K562 (cell line): ENCODE measurements around the gene PRKACB. TPM values are rescaled to one million over a fixed set of nuclear protein-coding genes. Genes with fewer than 3 reads are reported as not detected.

Experiments used
- CCAR2 ChIP-seq: fragments of 200-400 bp; formaldehyde crosslinking; IDR thresholded peaks from 2 replicates; pipeline ENCODE4 v1.6.1; 2017; ENCODE audit warnings: mild to moderate bottlenecking, low read depth, low read length
- CHD7 ChIP-seq: fragments of 200-600 bp; sonication (generic); IDR thresholded peaks from one replicate; pipeline ENCODE4 v1.6.1; 2012; ENCODE audit warnings: mild to moderate bottlenecking, low read depth, low read length, inconsistent platforms
- CREB3 ChIP-seq: fragments of 450-650 bp; conservative IDR thresholded peaks from 2 replicates; pipeline ENCODE4 v1.6.1; 2016; ENCODE audit warnings: missing genetic modification characterization, low read depth, mild to moderate bottlenecking, missing compliant biosample characterization, moderate library complexity
- EP400 ChIP-seq: fragments of 450-650 bp; IDR thresholded peaks from 2 replicates; pipeline ENCODE4 v1.6.1; 2017; ENCODE audit warnings: antibody characterized with exemption, mild to moderate bottlenecking, moderate library complexity
- KAT2B ChIP-seq: IDR thresholded peaks from one replicate; pipeline ENCODE4 v1.6.1; 2012; ENCODE audit warnings: low read depth, mild to moderate bottlenecking, control low read depth, inconsistent platforms, low read length, moderate library complexity
- MAFK ChIP-seq: IDR thresholded peaks from 2 replicates; pipeline ENCODE4 v1.6.1; 2011; ENCODE audit warnings: low read length, improper control_type of control experiment
- NBN ChIP-seq: fragments of 450-650 bp; IDR thresholded peaks from 2 replicates; pipeline ENCODE4 v1.6.1; 2016; ENCODE audit warnings: low read depth, mild to moderate bottlenecking
- RBM14 ChIP-seq: fragments of 200-400 bp; formaldehyde crosslinking; IDR thresholded peaks from 2 replicates; pipeline ENCODE4 v1.6.1; 2018; ENCODE audit warnings: low read depth, mild to moderate bottlenecking, low read length, moderate library complexity, borderline replicate concordance; ENCODE audit not compliant: insufficient read depth
- SNIP1 ChIP-seq: fragments of 450-650 bp; IDR thresholded peaks from 2 replicates; pipeline ENCODE4 v1.7.1; 2017; ENCODE audit warnings: low read depth, mild to moderate bottlenecking
- SREBF2 ChIP-seq: sonication (generic); formaldehyde crosslinking; IDR thresholded peaks from 2 replicates; pipeline ENCODE4 v1.4.0; 2020; ENCODE audit warnings: mild to moderate bottlenecking, missing genetic modification reagents
- ZNF212 ChIP-seq: fragments of 450-650 bp; formaldehyde crosslinking; IDR thresholded peaks from 2 replicates; pipeline ENCODE4 v1.4.0; 2020; ENCODE audit warnings: mild to moderate bottlenecking
- ZNF282 ChIP-seq: sonication (generic); formaldehyde crosslinking; IDR thresholded peaks from 2 replicates; pipeline ENCODE4 v1.8.1; 2023; ENCODE audit warnings: missing genetic modification reagents
- ZNF695 ChIP-seq: fragments of 450-650 bp; formaldehyde crosslinking; IDR thresholded peaks from 2 replicates; pipeline ENCODE4 v1.4.0; 2020; ENCODE audit warnings: mild to moderate bottlenecking, moderate library complexity
- ZNF717 ChIP-seq: fragments of 250-450 bp; sonication (Bioruptor Pico); IDR thresholded peaks from 2 replicates; pipeline ENCODE4 v1.5.0; 2021
- polyA plus RNA-seq, 8 experiments: library from polyadenylated mRNA; depleted of rRNA in 4 of 8; stranded (reverse) in 5 of 8; unstranded in 3 of 8; fragments of >200 nt; fragmentation: Nextera tagmentation in 2 of 8; fragmentation: Illumina TruSeq in 1 of 8; extraction: Ambion mirVana in 2 of 8; extraction: Trizol in 1 of 8; gene quantifications; 2 replicates each; pipeline versions ENCODE4 v1.2.1 to v1.2.3, GENCODE V29; 2011 to 2014; ENCODE audit warnings: inconsistent platforms in 1 of 8, missing spikeins in 1 of 8
- total RNA-seq, 7 experiments: library from RNA; depleted of rRNA in 6 of 7; stranded (reverse); fragments of >200 nt in 6 of 7; fragmentation: Illumina TruSeq in 2 of 7; extraction: Trizol in 2 of 7; gene quantifications; 2 replicates each; pipeline versions ENCODE4 v1.2.1 to v1.2.3, GENCODE V29; 2011 to 2021; ENCODE audit warnings: low replicate concordance in 1 of 7

Gene PRKACB
- total and polyA plus RNA-seq, 9 of the 15 experiments (the other 6 are each of a cell fraction or from before 2014, with no cell fraction given): 1.1 to 5.2 (median 2.8) TPM

- TF ChIP-seq CHD7 (no peak), CCAR2 (no peak), ZNF695 (CRISPR knock-in tag) (no peak), CREB3 (peak; percentile 74; the same call in 1 of the 2 replicates), ZNF717 (CRISPR knock-in tag) (no peak), SNIP1 (no peak), ZNF282 (CRISPR knock-in tag) (no peak), RBM14 (no peak), MAFK (peak; percentile 96), KAT2B (no peak), EP400 (peak; percentile 58), NBN (peak; percentile 91), ZNF212 (CRISPR knock-in tag) (no peak), SREBF2 (CRISPR knock-in tag) (no peak)
Measured at GRCh38 chr1:84103197-84103992, 40.7 kb upstream of the PRKACB start (continued).
